MM.1S (cell line): ENCODE measurements around the gene CHST11.

Experiments
- DNase-seq: peaks from one replicate; pipeline ENCODE4 v3.0.0-alpha.2; 2015
- H2AFZ ChIP-seq: fragments of 300-600 bp; sonication (generic); 2 replicates; pipeline ENCODE4 v1.6.0; 2016; ENCODE audit warnings: antibody characterized with exemption, low read length
- H3F3A ChIP-seq: fragments of 300-600 bp; sonication (generic); 2 replicates; pipeline ENCODE4 v1.6.1; 2016; ENCODE audit warnings: mild to moderate bottlenecking, antibody characterized with exemption, low read length, moderate library complexity, mixed read lengths; ENCODE audit not compliant: insufficient read depth
- H3K27ac ChIP-seq: fragments of 300-600 bp; sonication (generic); 2 replicates; pipeline ENCODE4 v1.5.1; 2016; ENCODE audit warnings: mild to moderate bottlenecking, low read length
- H3K27me3 ChIP-seq: fragments of 300-600 bp; sonication (generic); replicated peaks from 2 replicates; pipeline ENCODE4 v1.6.0; 2016; ENCODE audit warnings: low read length; ENCODE audit not compliant: insufficient read depth
- H3K36me3 ChIP-seq: fragments of 300-600 bp; sonication (generic); replicated peaks from 2 replicates; pipeline ENCODE4 v1.6.1; 2016; ENCODE audit warnings: mild to moderate bottlenecking, low read length, mixed read lengths; ENCODE audit not compliant: insufficient read depth
- H3K4me1 ChIP-seq: fragments of 300-600 bp; sonication (generic); 2 replicates; pipeline ENCODE4 v1.6.1; 2016; ENCODE audit warnings: low read length, mixed read lengths
- H3K4me2 ChIP-seq: fragments of 300-600 bp; sonication (generic); 2 replicates; pipeline ENCODE4 v1.6.0; 2016; ENCODE audit warnings: low read depth, low read length
- H3K4me3 ChIP-seq: fragments of 300-600 bp; sonication (generic); 2 replicates; pipeline ENCODE4 v1.5.1; 2016; ENCODE audit warnings: low read length, mixed read lengths
- H3K79me2 ChIP-seq: fragments of 300-600 bp; sonication (generic); 2 replicates; pipeline ENCODE4 v1.6.1; 2016; ENCODE audit warnings: mixed run types, low read length, mixed read lengths
- H3K9ac ChIP-seq: fragments of 300-600 bp; sonication (generic); 2 replicates; pipeline ENCODE4 v1.6.1; 2016; ENCODE audit warnings: low read length, mixed read lengths
- H3K9me2 ChIP-seq: fragments of 300-600 bp; sonication (generic); replicated peaks from 2 replicates; pipeline ENCODE4 v1.6.1; 2016; ENCODE audit warnings: mild to moderate bottlenecking, low read length, mixed read lengths; ENCODE audit not compliant: insufficient read depth
- H3K9me3 ChIP-seq: fragments of 300-600 bp; sonication (generic); replicated peaks from 2 replicates; pipeline ENCODE4 v1.6.1; 2016; ENCODE audit warnings: mild to moderate bottlenecking, low read length, mixed read lengths; ENCODE audit not compliant: insufficient read depth
- H4K20me1 ChIP-seq: fragments of 300-600 bp; sonication (generic); 2 replicates; pipeline ENCODE4 v1.6.1; 2016; ENCODE audit warnings: mild to moderate bottlenecking, low read length, moderate library complexity, mixed read lengths; ENCODE audit not compliant: insufficient read depth
- CTCF ChIP-seq: fragments of 300-600 bp; sonication (generic); IDR thresholded peaks from 2 replicates; pipeline ENCODE4 v1.5.1; 2016; ENCODE audit warnings: antibody characterized with exemption, low read length, mixed read lengths
- EZH2 ChIP-seq: fragments of 300-600 bp; sonication (generic); optimal IDR thresholded peaks from 2 replicates; pipeline ENCODE3; 2017; ENCODE audit warnings: low read depth, mild to moderate bottlenecking, antibody characterized with exemption, low read length, mixed read lengths
- EZH2phosphoT487 ChIP-seq: fragments of 300-600 bp; sonication (generic); IDR thresholded peaks from 2 replicates; pipeline ENCODE4 v1.6.1; 2018; ENCODE audit warnings: antibody characterized with exemption, low read length

Gene CHST11

GRCh38 chr12:104484079-104484478 lies 27.3 kb downstream of the CHST11 start:
- H3K27me3 ChIP-seq = no peaks in the 10 kb centered on the region
- H3K27ac ChIP-seq = no peak overlapping the region
- 0 out of 2 replicates have a peak, but pooled peaks cover 1% of the 10 kb centered on the region for H3F3A ChIP-seq
- no peaks in the 10 kb centered on the region for H3K36me3 ChIP-seq
- H2AFZ ChIP-seq = no peak overlapping the region
- DNase-seq = no peak
- H3K4me1 ChIP-seq = peaks cover 19% of the 10 kb centered on the region
- no peaks in the 10 kb centered on the region for H4K20me1 ChIP-seq
- H3K79me2 ChIP-seq = peaks cover 76% of the 10 kb centered on the region
- H3K4me2 ChIP-seq = no peak overlapping the region
- no peak overlapping the region for H3K4me3 ChIP-seq
- H3K9ac ChIP-seq = no peak overlapping the region
- no peaks in the 10 kb centered on the region for H3K9me3 ChIP-seq
- no peak for TF ChIP-seq EZH2
- TF ChIP-seq CTCF = no peak
- TF ChIP-seq EZH2phosphoT487 = no peak
- no peaks in the 10 kb centered on the region for H3K9me2 ChIP-seq

DNA sequence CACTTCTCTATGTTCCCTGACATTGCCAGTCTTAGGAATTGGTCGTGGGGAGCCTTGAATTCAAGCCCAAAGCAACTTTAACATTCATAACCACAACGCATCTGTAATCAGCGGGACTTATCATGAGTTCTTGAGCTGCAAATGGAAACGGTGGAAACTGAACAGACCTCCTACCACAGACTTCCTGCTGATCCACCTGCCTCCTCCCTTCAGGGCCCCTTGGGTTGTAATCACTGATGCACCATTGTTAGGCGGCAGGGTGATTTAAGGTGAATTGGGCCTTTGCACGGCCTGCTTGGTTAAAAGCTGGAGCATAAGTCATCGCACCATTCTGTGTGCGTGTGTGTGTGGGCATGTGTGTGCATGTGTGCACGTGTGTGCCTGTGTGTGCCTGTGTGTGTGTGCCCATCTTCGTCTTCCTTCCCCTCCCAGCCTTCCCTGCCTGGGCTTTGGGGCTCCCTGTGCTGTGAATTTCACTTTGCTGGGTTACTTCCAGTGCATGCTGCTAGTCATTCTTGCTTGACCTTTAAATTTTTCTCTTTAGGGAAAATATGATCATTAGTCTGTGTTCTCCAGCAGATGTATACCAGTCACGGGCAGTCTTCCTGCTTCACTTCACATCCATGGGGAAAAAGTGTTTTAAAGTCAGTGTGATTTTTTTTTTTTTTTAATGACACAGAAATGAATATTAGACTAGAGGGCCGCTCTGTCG lies 29.1 kb downstream of the CHST11 start:
- TF ChIP-seq CTCF (no peak), EZH2phosphoT487 (no peak), EZH2 (no peak)
- no peak overlapping the region for H3K4me3 ChIP-seq
- no peak overlapping the region for H3K27ac ChIP-seq
- no peak overlapping the region for H2AFZ ChIP-seq
- H3K9ac ChIP-seq = no peak overlapping the region
- H3K9me3 ChIP-seq = no peaks in the 10 kb centered on the region
- no peak for DNase-seq
- H3K79me2 ChIP-seq = peaks cover 70% of the 10 kb centered on the region
- no peaks in the 10 kb centered on the region for H3F3A ChIP-seq
- no peaks in the 10 kb centered on the region for H3K27me3 ChIP-seq
- no peaks in the 10 kb centered on the region for H4K20me1 ChIP-seq
- peaks cover 11% of the 10 kb centered on the region for H3K4me1 ChIP-seq
- no peaks in the 10 kb centered on the region for H3K9me2 ChIP-seq
- no peaks in the 10 kb centered on the region for H3K36me3 ChIP-seq
- H3K4me2 ChIP-seq = no peak overlapping the region

DNA sequence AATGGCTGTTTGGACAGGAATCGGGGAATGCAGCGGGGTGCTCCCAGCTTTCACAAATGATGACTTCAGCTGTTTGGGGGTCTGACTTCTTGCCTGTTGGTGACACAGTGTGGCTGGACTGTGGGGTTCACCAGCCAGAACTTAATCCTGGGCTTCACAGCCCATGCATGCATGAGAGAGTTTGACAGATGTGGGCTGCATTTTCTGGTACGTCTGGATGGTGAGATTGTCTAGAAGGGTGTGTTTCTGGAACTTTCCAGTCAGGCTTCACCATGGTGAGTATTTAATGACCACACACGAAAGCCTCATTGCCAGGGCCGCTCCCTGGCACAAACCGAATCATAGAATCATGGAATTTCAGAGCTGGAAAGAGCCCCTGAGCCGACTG lies 29.6 kb downstream of the CHST11 start:
- H3K9me3 ChIP-seq = no peaks in the 10 kb centered on the region
- no peak overlapping the region for H2AFZ ChIP-seq
- no peak overlapping the region for H3K4me2 ChIP-seq
- H3K27ac ChIP-seq = no peak overlapping the region
- H3F3A ChIP-seq = no peaks in the 10 kb centered on the region
- no peak for TF ChIP-seq CTCF
- TF ChIP-seq EZH2phosphoT487 = no peak
- TF ChIP-seq EZH2 = no peak
- no peaks in the 10 kb centered on the region for H3K36me3 ChIP-seq
- H3K9ac ChIP-seq = no peak overlapping the region
- H4K20me1 ChIP-seq = no peaks in the 10 kb centered on the region
- H3K4me3 ChIP-seq = no peak overlapping the region
- no peaks in the 10 kb centered on the region for H3K27me3 ChIP-seq
- H3K4me1 ChIP-seq = peaks cover 11% of the 10 kb centered on the region
- H3K79me2 ChIP-seq = peaks cover 65% of the 10 kb centered on the region
- no peaks in the 10 kb centered on the region for H3K9me2 ChIP-seq
- DNase-seq = no peak
